ENCODE data around the gene KHDC4.

KHDC4 gene

DNA sequence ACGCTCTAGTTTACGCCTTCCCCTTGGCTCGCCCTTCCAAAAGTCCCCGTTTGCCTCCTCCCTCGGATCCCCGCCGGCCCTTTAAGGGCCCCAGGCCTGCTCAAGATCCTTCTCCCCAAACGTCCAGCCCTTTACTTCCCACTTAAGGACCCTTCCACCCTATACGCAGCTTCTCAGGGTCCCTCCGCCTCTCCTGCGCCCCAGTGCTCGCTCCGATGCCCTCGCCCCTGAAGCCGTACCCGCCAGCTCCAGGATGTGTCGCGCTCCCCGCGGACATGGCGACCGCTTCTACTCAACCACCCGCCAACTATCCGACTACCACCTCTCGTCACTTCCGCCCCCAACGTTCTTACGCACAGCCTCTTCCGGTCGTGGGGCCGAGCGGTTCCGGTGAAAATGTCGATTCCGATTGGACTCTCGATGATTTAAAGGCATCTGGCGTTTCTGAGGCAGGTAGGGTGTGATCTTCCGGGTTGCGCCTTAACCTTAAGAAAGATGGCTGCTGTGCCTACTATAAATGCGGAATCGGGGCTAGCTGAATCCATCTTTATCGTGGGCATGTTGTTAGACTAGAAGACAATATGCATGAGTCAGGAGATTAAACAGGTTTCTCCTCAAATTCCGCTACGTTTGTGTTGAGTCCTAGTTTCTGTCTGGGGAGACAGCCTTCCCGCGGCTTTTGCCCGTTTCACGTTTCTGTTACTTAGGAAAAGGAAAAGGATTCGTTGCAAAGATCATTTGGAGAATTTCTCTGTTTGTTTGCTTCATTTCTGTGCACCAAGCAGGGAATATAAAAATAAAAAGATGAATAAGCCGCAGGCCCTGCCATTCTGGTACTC lies at the start of gene KHDC4:
KHDC4 (minus strand) TSS at position 317 of the 839 bp plus-strand sequence; CDS start at position 277, 40 bp downstream.
- peak; percentile 98 for DNase-seq

DNA sequence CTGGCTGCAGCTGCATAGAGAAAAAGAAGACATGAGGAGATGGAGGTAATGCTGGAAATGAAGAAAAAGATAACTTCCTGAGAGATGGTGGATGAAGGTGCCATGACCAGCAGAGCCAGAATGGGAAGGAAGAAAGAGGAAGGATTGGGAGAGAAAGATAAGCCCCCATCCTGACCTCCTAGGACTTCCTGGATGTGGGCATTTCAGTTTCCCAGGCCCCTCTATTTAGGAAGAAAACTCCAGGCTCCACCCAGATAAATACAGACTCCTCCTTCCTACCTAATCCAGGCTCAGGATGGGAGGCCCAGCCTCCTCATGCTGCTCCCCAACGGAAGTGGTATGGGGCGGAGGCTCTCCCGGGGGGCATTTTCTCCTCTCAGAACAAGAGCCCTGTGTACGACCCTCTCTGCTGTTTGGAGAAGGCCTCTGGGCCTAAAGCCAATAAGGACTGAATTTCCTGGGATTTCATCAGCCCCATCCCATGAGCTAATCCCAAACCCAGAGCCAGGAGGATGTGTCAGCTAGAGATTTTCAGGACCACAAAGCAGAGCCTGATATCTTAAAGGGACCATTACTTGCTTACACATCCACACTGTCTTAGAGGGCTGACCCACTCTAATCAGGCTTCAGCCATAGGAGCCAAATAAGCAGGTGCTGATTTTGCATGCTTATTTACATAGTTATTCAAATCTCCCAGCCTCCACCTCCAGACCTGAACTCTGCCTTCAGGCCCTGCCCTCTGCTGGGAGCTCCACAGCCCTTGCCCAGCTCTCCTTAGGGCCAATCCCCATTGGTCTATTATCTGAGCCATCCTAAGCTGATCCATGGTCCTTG lies 49.2 kb upstream of the KHDC4 start:
- no peak for DNase-seq

DNA sequence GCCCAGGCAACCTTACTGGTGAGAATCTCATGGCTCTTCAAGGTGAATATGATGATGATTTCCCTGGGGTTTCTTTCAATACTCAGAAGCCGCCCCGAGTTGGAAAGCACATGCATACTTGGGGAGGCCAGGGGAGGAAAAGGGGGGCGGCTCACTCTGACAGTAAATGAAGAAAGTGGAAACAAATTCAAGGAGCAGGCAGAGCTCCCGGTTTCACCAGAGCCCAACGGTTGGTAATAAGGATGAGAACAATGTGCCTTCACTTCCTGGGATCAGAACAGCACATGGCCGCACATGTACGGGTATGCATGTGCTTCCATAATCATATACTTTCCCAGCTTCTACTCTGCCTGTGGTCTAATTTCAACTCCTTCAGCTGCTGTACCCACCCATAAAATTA lies 47.9 kb upstream of the KHDC4 start:
- DNase-seq, result no peak

DNA sequence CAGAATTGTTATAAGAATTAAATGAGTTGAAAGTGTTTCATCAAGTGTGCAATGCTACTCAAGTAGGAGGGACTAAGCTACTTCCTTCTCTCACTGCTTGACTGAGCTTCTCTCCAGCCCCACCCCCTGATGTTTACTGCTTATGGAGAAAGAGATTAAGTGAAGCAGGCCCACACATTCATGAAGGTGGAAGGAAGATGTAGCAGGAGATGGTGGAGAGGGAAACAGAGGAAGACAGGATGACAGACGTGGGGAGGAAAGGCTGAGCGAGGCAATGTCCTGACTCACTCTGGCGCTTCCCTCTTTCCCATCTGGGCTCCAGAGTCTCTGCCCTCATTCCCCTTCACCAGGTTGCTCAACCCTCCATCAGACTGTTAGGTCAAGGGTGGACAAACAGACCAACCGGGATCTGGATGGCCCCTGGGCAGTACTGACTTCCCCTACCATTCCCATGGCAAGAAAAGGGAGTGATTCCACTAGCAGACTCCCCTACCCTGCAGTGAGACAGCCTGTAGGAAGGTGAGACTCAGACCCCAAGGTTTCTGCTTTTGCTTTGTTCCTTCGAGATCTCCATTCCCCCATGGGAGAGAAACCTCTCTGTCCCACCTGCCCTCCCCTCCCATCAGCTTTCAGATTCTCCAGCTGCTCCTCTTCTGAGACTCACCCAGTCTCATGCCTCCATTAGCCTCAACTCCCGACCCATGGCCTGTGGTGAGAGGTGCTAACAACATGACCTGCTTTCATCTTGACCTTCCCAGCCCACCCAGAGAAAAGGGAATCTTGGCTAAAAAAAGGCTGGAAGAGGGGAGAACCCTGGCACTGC lies 47.3 kb upstream of the KHDC4 start:
- DNase-seq, result peak; percentile 58

DNA sequence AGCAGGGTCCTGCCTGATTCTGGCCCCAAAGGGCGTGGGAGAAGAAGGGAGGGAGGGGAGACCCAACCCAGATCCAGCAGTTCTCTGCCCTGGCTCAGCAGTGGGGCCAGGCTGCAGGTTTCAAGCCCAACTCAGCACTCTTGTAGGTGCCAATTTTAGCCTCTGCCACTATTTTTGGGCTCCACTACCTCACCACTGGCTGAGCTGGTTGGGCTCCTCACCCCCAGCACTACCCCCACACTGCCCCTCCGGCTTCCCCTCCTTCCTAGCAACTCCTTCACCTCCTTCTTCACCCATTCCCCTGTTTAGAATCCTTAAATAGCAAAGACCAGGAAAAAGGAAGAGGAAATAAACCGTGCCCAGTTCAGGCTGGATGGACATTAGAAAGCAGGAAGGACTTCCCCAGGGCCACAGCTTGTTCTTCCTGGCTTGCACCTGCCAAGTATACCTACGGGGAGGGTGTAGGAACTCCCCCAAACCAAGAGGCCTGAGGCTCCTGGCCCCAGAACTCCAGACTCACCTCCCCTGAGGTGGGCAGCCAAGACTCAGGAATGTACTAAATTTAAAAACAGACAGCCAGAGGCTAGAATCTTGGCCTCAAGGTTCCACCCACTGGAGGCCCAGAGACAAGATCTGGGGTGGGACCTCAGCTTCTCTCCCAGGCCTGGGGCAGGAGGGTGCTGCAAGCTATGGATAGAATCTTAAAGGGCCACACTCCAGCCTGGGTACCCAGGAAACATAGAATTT lies 45.6 kb upstream of the KHDC4 start:
- DNase-seq, result no peak

DNA sequence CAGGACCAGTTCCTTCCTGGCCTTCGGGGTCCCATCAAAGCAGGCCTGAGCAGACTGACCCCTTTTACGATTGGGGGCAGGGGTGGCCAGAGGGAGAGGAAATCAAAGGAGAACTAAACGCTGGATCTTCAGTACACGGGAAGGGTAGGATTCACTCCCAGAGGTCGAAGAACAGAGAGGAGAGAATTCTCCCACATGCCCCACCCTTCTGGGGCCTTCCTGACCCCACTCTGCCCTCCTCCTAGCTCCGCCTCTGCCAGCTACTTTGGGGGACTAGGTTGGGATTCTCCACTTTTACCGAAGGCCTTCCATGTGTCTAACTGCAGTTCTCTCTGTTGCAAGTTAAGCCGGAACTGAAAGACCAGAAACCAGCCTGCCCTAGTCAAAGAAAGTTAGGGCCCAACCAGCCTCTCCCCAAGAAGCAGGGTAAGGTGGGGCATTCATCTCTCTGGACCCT lies 44.8 kb upstream of the KHDC4 start:
- no peak for DNase-seq

DNA sequence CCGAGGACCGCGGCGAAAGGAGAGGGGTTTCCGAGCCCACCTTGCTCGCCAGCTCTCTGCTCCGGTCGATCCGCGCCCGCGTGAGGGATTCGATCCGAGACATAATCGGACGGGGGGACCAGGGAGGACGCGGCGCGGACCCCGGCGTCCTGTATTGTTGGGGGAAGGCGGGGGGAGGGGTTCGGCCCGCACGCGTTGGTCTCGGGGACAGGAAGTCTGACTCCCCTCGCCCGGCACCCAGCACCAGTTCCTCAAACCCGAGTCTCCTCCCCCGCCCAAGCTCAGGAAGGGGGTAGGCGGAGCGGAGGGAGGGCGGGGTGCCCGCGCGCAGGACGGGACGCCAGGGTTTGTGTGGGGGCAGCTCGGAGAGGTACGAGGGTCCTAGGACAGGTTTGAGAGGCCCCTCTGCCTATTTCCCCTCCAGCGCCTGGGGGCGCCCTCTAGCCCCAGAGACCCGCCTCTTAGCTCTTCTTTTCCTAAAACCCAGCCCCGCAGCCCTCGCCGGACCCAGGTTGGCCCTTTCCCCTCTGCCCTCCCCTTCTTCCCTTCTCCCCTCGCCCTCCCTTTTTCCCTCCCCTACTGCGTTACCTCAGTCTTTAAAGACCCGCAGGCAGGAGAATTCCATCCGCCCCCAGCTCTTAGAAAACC lies 44.2 kb upstream of the KHDC4 start, which contains the start of gene ARHGEF2:
ARHGEF2 (minus strand) TSS at position 223 of the 648 bp plus-strand sequence; CDS start at position 103, 120 bp downstream.
- peak; percentile 71 for DNase-seq

DNA sequence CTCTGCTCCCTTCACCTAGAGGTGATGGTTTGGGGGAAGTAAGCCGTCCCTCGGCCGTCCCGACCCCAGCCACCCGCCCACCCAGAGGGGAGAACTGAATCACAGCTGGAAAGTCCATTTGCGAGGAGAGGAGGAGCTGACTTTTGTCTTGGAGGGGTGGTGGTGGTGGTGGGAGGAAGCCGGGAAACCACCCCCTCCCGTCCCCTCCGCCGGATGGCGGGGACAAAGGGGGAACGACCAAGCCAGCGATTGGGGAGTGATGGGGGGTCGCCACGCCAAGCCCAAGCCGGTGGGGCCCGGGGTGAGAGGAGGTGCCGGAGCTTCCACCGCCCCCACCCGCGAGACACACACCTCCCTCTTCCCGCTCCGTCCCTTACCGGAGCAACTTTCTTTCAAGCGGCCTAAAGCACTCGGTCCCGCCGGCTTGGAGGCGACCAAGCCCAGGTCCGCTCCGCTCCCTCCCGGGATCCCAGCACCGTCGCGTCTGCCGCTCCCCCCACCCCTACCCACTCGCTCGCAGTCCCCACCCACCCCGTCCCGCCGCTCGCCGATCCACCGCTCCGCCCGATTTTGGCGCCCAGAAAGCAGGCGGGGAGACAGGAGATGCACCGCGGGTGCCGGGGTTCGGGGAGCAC lies 43.6 kb upstream of the KHDC4 start:
- DNase-seq, result peak; percentile 40

DNA sequence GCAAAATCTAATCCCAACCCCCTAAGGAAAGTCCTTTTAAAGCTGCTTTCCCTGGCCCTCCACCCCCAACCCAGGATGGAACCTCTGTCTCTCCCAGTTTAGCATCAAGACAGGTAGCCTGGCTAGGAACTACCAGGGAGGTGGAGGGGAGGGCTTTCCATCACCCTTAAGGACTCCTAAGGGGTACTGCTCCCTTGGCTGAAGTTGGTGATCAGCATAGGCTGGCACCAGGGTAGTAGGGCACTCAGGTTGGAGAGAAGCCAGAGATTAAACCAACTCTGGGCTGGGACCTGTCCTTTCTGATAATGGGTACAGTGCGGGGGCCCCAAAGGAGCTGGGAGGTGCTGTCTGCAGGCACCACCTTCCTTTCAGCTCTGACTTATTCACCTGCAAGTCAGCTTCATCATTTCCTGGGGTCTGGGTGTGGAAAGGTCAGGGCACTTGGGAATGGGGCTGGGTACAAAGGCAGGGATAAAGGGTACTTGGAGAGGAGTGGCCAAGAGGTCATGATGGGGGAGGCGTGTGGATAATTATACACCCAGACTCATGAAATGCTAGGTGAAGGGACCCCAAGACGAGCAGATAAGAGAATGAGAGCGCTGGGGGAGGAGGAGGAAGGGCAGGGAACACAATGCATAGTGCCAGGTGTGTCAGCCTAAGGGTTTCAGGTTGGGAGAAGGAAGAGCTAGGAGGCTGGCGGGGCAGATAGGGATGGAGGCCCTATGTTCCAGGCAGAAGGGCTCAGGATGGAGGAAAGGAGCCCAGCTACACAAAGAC lies 42.9 kb upstream of the KHDC4 start:
- no peak for DNase-seq

DNA sequence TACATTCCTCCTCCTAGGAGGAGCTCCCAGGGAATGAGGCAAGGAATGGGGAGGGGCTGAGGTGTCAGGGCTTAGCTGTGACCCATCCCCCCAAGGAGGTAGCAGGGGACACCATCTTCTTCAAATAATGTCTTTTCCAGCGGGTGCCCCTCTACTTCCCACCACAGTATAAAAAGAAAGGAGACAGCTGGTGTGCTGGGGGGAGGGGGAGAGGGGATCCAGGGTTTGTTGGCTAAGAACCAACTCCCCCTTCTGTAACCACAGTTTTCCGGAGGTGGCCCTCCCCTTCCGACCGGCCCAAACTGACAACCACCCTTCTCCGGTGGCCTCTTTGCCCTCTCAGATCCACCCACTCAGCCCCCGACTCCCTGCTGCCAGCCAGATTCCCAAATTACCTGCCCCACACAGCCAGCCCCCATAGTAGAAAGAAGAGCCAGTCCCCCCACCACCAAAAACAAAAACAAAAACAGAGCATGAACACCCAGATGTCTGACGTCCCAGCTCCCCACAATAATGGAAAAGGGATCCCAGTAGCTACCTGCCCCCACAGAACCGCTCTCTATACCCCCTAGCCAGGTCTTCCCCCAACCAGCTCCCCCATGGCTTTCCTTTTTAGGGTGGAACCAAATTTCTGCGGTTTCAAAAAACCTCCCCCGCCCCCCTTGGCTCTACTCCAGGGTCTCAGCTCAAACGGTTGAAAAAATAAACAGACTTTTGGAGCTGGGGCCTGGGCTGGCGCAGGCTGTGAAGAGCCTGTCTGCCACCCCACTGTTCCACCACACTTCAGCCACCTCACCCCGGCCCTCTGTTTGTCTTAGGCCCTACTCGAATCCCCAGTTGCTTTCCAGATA lies 42.1 kb upstream of the KHDC4 start:
- DNase-seq, result peak; percentile 66

DNA sequence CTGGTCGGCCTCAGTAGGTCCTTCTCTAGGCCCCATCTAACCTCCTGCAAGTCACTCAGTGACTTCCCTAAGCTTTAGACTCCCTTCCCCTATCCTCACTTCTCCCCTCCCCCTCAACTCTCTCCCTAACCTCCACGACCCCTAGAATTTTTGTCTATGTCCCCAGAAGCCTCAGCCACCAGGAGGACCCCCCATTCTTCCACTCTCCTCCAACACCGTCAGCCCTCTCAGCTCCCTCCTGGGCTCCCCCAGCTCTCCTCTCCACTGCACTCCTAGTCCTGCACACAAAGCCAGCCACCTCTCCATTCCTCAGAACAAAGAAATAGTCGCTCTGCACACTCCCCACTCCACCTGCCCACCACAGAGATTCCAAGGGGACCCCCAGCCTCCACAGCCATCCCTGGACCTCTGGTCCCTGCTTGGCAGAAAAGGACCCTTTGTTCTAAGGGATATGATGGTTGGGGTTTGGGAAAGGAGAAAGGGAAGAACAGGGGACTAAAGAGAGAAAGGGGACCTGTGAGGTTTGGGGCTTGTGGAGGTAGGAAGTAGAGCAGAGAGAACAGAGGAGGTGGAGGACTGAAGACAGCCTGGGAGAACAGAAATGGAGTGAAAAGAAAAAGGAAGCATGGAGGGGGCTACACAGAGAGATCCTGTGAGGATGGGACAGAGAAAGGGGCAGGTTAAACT lies 41.3 kb upstream of the KHDC4 start:
- DNase-seq, result no peak

DNA sequence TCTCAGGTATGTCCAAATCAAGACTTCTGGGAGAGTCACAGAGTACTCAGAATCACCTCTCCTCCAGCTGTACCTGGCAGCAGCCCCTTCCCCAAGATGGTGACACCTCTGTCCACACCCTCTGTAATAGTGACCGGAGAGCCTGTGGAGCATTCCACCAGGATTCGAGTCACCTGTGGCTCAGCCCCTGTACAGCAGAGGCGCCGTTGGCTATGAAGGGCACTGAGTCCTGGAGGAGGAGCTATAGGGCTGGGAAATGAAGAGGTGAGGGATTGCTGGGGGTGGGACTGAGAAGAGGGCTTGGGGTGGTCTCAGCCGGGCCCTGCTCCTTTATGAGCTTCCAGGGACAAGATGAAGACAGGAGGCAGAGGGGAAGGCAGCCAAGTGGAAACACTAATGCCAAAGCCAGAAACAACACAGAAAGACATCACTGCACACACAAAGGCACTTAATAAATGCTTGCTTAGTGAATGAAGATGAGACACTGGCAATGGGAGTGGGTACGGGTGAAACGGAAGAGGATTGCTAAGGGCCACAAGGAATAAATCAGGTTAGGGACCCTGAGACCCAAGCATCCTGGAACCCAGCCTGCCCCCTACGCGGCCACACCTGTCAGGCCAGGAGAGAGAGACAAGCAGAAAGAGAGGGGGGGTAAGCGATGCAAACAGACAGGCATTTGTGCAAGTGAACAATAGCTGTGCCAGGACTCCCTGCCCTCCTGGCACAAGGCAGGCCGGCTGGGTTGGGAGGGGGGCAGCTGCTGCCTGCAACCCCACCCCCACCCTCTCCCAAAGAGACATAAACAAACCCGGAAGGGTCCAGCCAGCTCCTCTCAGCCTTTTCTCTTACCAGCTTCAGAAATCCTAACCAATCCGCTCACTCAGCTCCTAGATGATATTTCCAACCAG lies 40.2 kb upstream of the KHDC4 start:
- no peak for DNase-seq

DNA sequence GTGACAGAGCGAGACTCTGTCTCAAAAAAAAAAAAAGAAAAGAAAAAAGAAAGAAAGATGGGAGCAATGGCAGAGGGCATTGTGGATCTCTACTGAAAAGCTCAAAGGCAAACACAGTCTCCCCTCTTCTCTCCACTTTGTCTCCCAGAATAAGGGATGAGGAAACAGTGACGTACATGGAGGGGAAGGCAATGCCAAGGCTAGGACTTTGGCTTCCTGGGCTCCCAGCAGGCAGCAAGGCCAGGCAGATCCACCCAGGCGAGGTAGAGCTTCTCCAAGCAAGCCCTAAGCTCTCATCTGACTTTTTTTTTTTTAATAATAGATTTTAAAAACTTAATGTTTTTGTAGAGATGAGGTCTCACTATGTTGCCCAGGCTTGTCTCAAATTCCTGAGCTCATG lies 39.5 kb upstream of the KHDC4 start:
- no peak for DNase-seq

DNA sequence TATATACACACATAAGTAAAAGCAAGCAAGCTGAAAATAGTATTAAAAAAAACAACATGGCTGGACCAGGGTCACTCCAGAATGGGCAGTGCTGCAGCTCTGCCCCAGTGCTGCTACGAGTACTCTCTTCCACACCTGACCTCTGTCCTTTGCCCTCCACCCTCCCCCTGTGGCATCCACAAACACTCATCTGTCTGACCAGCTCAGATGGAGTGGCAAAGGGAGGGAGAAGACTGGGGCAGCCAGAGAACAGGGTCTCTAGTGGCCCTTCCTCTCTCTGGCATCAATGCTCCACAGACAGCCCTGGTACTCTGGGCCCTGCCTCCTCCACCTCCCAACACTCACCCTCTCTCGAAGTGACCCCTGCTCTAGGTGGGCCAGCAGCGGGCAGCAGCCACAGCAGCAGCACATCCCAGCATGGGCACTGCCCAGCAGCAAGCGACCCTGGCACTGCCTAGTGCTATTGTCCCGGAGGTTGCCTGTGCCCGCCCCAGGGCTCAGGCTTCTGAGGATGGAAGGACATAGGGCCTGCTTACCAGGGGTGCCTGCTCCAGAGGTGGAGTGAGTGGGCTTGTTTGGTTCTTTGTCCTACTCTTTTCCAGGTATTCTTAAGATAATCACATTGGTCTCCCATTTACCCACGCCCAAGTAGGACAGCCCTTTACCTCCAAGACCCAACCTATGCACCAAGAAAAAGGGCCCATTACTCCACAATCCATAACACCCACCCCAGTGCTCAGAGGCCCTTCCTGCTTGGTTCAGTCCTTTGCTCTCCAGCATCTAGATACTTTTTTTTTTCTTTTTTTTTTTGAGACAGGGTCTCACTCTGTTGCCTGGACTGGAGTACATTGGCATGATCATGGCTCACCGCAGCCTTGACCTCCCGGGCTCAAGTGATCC lies 37.9 kb upstream of the KHDC4 start:
- DNase-seq, result no peak

DNA sequence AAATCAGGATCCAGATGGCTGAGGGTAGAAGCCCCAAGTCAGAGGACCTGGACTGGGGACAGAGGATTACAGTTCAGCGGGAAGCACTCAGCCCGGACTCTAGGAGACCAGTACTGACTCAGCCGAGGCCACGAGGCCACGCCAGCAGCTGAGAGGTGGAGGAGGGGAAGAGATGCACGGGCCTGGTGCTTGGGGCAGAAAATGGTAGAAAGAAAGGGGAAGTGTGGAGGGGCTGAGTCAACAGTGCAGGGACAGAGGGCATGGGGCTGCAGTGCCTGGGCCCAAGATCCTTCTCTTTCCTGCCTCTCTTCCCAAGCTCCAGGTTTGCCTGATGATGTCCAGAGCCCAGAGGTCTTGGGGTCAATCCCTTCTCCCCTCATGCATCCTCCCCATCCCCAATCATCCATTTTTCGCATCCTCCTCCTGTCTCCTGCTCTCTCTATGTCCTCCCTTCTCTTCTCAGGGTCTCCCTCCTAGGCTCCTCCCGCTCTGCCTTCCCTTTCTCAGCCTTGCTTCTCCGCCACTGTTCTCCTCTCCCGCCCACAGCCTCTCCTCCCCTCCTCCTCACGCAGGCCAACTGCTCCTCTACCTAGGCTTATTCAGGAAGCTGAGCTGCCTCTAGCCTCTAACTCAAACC lies 36.4 kb upstream of the KHDC4 start:
- DNase-seq, result peak; percentile 20

DNA sequence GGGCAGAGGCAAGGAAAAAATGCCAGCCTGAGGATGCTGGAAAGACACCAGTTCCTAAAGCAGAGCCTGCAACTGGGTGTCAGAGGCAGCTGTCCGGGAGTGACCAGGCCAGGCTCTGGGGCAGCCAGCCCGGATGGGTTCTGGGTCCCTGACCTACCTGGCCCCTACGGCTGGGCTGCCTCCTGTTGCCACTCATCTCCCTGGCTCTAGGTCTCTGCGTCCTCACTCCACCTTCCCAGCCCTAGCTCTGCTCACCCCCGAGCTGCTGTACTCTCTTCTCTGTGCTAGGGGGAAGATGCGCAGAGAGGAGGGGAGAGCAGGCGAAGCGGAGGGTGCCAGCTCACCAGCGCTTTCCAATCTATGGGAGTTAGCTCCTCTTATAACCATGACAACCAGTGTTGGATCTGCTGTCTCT lies 35.2 kb upstream of the KHDC4 start:
- DNase-seq, result no peak
